Fibroblast of pulmonary artery (primary cell): ENCODE data around the gene NDUFAB1.

Source experiments
- DNase-seq: peaks from one replicate; pipeline ENCODE4 v3.0.0-alpha.2; 2010; ENCODE audit warnings: low read depth
- H3K4me3 ChIP-seq: replicated peaks from 2 replicates; pipeline ENCODE4 v1.5.1; 2011; ENCODE audit warnings: low read depth, mild to moderate bottlenecking, control low read depth, low read length, moderate library complexity
- CTCF ChIP-seq: IDR thresholded peaks from 2 replicates; pipeline ENCODE4 v1.5.1; 2011; ENCODE audit warnings: mild to moderate bottlenecking, control low read depth, low read length, inconsistent platforms; ENCODE audit errors: missing control alignments

NDUFAB1 gene

GRCh38 chr16:23563186-23563585, 32.9 kb downstream of the NDUFAB1 start:
- DNase-seq: no peak
- TF ChIP-seq CTCF: no peak
- H3K4me3 ChIP-seq: no peak overlapping the region

- no peak overlapping the region for H3K4me3 ChIP-seq
- TF ChIP-seq CTCF: no peak
- no peak for DNase-seq
These were observed 33.6 kb downstream of the NDUFAB1 start for GRCh38 chr16:23562505-23562904.

GRCh38 chr16:23561586-23561985, 34.5 kb downstream of the NDUFAB1 start:
- no peak for DNase-seq
- no peak overlapping the region for H3K4me3 ChIP-seq
- TF ChIP-seq CTCF: no peak

- peak; percentile 33 for DNase-seq
- TF ChIP-seq CTCF: no peak
- H3K4me3 ChIP-seq: peak overlapping the region; percentile 89
These were observed 38.1 kb downstream of the NDUFAB1 start for GRCh38 chr16:23557779-23558702.

- peak; percentile 79 for TF ChIP-seq CTCF
- peak; percentile 99 for DNase-seq
- peak within 1 kb of the TSS; percentile 89 for H3K4me3 ChIP-seq
These were observed 39.0 kb downstream of the NDUFAB1 start, which contains the start of the genes EARS2 and UBFD1 for GRCh38 chr16:23556881-23557778. EARS2 (minus strand) TSS chr16:23557350; CDS start chr16:23557343, 7 bp downstream. UBFD1 (plus strand) TSS chr16:23557727; CDS start chr16:23557743, 16 bp downstream.

- no peak for TF ChIP-seq CTCF
- H3K4me3 ChIP-seq: no peak overlapping the region
- DNase-seq: no peak
These were observed 41.6 kb downstream of the NDUFAB1 start for GRCh38 chr16:23554536-23554935.
